Suprapubic skin (tissue), 4 donors: ENCODE data around the gene CD160. TPM values are rescaled to one million over a fixed set of nuclear protein-coding genes. Genes with fewer than 3 reads are reported as not detected.
"Not testable (repeated sequence)": the region's sequence is repeated elsewhere in the genome, so short reads cannot be mapped to it uniquely, and the experiment has no call there.

ENCODE experiments used
- DNase-seq, 2 donors: peaks; one replicate each; pipeline ENCODE4 v3.0.0-alpha.2; 2019; ENCODE audit warnings: low spot score in 2 of 2
- H3K27ac ChIP-seq: fragments of 200-600 bp; sonication (generic); one replicate; pipeline ENCODE4 v1.5.1; 2019
- H3K27me3 ChIP-seq: fragments of 200-600 bp; sonication (generic); one replicate; pipeline ENCODE4 v1.5.1; 2019
- H3K36me3 ChIP-seq: fragments of 200-600 bp; sonication (generic); one replicate; pipeline ENCODE4 v1.5.1; 2019
- H3K4me1 ChIP-seq: fragments of 200-600 bp; sonication (generic); one replicate; pipeline ENCODE4 v1.5.1; 2019
- H3K4me3 ChIP-seq: fragments of 200-600 bp; sonication (generic); one replicate; pipeline ENCODE4 v1.5.1; 2019; ENCODE audit warnings: mild to moderate bottlenecking
- H3K9me3 ChIP-seq: fragments of 200-600 bp; sonication (generic); one replicate; pipeline ENCODE4 v1.5.1; 2019
- EP300 ChIP-seq: sonication (generic); formaldehyde crosslinking; IDR thresholded peaks from one replicate; pipeline ENCODE4 v1.6.1; 2017; ENCODE audit warnings: antibody characterized with exemption
- POLR2A ChIP-seq, 2 donors: fragments of 450-650 bp; IDR thresholded peaks; one replicate each; pipeline ENCODE4 v1.6.1; 2017; ENCODE audit warnings: antibody characterized with exemption in 2 of 2, mild to moderate bottlenecking in 2 of 2, moderate library complexity in 2 of 2
- POLR2AphosphoS5 ChIP-seq, 3 donors: sonication (generic); formaldehyde crosslinking; IDR thresholded peaks; one replicate each; pipeline ENCODE4 v1.6.1; 2017; ENCODE audit warnings: antibody characterized with exemption in 3 of 3
- WGBS: methylation state at CpG from one replicate; pipeline ENCODE4 v1.1.5; 2018; 5-methylcytosine and 5-hydroxymethylcytosine counted together
- total RNA-seq, 4 donors: library from RNA; depleted of rRNA; stranded (reverse); fragments of >200 nt; gene quantifications; one replicate each; pipeline ENCODE4 v1.1.0, GENCODE V29; 2016
- TF ChIP-seq, protein P1 (sequence below), 2 donors: fragments of 200-600 bp in 1 of 2; fragments of 450-650 bp in 1 of 2; sonication (generic) in 1 of 2; IDR thresholded peaks; one replicate each; pipeline ENCODE4 v1.5.1; 2016 to 2019; ENCODE audit warnings: antibody characterized with exemption in 2 of 2, mild to moderate bottlenecking in 1 of 2, moderate library complexity in 1 of 2

The CD160 gene, protein sequence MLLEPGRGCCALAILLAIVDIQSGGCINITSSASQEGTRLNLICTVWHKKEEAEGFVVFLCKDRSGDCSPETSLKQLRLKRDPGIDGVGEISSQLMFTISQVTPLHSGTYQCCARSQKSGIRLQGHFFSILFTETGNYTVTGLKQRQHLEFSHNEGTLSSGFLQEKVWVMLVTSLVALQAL
- not detected for total RNA-seq

DNA sequence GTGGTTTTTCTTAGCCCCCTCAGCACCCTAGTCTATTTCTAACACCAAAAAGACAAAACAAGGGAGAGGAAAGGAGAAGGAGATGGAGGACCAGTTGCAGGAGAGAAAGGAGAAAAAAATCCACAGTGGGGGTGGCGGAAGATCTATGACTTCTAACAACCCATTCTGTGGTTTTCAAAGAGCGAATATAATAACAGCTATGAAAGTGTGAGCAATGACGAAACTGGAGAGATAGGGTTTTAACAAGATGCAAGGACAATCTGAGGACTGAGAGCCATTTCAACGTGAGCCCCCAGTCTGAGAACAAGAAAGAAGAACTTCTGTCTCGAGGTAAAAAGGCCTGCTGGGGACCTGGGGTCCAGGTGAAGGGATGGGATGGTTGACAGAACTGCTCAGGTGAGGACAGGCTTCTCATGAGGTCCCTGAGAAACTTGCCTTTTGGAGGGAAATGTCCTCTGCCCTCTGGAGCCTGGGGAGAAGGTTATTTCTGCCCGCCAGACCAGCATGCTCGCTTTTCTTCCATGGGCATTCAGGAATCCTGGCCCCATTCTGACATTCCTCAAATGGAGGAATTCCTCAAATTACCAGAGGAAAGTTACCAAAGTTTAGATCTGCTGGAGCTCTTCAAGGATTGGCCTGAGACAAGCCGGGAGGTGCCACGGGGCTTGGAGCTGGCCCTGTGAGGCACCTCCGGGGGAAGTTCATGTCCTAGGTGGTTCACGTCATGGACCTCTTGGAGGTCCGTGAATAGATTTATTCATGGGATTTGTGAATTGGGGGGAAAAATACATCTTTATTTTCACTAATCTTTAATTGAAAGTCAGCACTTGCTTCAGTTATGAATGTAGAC, at the start of gene CD160:
Gene CD160 (plus strand): TSS at position 270 of the 850 bp plus-strand sequence. CDS start 8,829 bp downstream, outside the sequence.
- Histone ChIP-seq H3K4me3 (no peak within 1 kb of the TSS), H3K4me1 (peaks cover 12% of the 10 kb centered on the region), H3K36me3 (no peaks in the 10 kb centered on the region), H3K27me3 (peaks cover 5% of the 10 kb centered on the region), H3K27ac (no peak within 1 kb of the TSS), H3K9me3 (no peaks in the 10 kb centered on the region)
- TF ChIP-seq POLR2A (IDR thresholded peaks at IDR 0.05) (no peak), POLR2AphosphoS5 (IDR thresholded peaks at IDR 0.05) (no peak), EP300 (no peak)
- TF ChIP-seq, protein P1, sequence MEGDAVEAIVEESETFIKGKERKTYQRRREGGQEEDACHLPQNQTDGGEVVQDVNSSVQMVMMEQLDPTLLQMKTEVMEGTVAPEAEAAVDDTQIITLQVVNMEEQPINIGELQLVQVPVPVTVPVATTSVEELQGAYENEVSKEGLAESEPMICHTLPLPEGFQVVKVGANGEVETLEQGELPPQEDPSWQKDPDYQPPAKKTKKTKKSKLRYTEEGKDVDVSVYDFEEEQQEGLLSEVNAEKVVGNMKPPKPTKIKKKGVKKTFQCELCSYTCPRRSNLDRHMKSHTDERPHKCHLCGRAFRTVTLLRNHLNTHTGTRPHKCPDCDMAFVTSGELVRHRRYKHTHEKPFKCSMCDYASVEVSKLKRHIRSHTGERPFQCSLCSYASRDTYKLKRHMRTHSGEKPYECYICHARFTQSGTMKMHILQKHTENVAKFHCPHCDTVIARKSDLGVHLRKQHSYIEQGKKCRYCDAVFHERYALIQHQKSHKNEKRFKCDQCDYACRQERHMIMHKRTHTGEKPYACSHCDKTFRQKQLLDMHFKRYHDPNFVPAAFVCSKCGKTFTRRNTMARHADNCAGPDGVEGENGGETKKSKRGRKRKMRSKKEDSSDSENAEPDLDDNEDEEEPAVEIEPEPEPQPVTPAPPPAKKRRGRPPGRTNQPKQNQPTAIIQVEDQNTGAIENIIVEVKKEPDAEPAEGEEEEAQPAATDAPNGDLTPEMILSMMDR (IDR thresholded peaks at IDR 0.05), result no peak
- WGBS, result 85% methylated on average over 12 of the region's 12 CpGs
- no peak for DNase-seq

DNA sequence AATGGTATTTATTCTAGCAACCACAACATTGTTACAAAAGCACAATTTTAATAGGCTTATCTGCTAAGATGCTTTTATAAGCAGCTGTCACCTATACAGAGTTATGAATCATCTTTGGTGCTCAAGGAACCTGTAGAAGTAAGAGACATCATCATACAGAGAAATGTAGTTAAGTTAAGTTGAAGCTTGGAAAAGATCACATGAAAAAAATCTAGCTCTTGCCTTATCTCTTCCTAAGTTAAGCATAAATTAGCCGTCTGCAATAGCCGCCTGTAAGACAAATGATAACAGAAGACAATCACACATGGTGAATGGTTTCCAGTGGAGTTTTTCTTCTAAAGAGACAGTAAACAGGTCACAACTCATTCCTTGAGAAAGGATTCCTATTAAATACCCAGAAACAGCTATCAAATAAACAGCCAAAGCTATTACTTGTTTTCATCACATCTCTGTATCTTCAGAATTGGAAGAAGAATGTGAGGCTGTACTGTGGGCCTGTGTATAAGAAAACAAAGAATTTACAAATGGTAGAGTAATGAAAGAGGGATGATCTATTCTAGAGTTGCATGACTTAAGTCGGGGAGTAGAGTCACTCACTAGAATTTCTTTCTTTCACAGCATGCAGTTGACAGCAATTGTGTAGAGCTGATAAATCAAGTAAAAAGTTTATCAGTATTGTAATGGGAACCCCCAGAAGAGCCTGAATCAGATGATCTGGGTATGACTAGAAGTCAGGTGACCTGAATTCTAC, 48.1 kb upstream of the CD160 start:
- H3K9me3 ChIP-seq, H3K4me1 ChIP-seq, H3K27ac ChIP-seq, H3K36me3 ChIP-seq, DNase-seq, H3K4me3 ChIP-seq, H3K27me3 ChIP-seq: not testable (repeated sequence)
- WGBS, result 96% methylated on average over 2 of the region's 3 CpGs

DNA sequence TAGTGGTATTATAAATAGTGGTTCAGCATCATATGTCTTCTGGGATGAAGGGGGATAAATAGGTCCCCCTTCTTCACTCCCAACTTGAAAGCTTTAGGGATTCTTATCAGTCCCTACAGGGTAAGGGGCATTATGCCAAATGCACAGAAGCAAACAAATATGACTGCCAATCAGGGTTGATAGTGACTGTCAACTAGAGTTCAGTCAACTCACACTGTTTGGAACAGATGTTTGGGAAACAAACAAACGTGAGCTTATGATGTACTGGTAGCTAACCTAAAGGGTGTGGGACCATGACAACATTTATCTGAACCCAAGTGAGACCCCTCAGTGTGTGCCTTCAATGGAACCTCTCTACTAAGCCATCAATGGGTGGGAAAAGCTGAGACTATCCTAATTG, 46.1 kb upstream of the CD160 start:
- H3K4me1 ChIP-seq, H3K36me3 ChIP-seq, H3K4me3 ChIP-seq, DNase-seq, H3K27ac ChIP-seq, H3K9me3 ChIP-seq, H3K27me3 ChIP-seq: not testable (repeated sequence)
- no CpG with 5 or more reads among the region's 1 CpG for WGBS

DNA sequence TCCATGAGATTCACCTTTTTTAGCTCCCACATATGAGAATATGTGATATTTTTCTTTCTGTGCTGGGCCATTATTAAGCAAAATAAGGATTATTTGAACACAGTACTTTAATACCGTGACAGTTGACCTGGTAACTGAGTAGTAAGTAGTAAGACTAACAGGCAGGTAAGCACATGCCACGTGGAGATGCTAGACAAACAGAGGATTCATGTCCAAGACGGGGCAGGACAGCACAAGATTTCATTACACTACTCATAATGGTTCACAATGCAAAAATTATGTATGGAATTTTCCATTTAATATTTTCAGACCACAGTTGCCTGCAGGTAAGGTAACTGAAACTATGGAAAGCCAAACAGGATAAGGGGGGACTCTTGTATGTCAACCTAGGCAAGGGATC, 34.4 kb upstream of the CD160 start:
- not testable (repeated sequence) for DNase-seq, H3K4me3 ChIP-seq, H3K9me3 ChIP-seq, H3K36me3 ChIP-seq, H3K27ac ChIP-seq, H3K27me3 ChIP-seq, H3K4me1 ChIP-seq
- no CpG with 5 or more reads among the region's 3 CpGs for WGBS

DNA sequence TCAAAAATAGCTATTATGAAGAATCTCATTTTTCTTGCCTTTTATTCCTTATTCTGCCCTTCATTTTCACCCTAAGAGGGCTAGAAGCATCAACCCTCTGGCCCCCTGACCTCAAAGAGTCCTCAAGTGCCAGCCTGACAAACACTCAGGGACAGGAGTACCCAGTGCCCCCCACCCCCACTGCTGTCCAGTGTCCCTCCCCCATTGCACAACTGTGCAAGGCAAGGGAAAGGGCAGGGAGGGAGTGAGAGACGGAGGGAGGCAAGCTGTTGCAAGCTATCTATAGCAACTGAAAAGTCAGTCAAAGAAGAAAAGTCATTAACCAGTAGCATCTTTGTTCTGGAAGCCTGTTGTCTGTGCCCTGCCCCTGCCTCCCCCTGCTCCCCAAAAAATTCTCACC, 33.2 kb upstream of the CD160 start:
- not testable (repeated sequence) for H3K4me3 ChIP-seq, DNase-seq, H3K27me3 ChIP-seq, H3K4me1 ChIP-seq, H3K36me3 ChIP-seq, H3K27ac ChIP-seq, H3K9me3 ChIP-seq
- 71% methylated on average over 1 of the region's 1 CpG for WGBS

DNA sequence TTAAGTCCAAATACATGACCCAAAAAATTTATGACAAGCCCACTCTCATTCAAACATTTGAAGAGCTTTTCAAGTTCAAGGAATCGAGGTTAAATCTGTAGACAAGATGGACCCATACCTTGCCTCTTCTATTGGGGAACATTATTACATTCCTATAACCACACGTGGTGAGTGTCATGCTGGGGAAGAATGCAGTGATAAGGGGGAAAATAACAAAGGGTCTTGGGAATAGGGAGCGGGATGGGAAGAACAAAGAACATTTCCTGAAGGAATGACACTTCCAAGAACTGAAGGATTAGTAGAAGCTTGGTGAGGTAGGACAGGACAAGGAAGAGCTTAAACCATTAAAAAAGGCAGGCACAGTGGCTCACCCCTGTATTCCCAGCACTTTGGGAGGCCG, 31.0 kb upstream of the CD160 start:
- no peaks in the 10 kb centered on the region for H3K36me3 ChIP-seq
- no peak overlapping the region for H3K4me3 ChIP-seq
- DNase-seq, result no peak
- TF ChIP-seq POLR2AphosphoS5 (IDR thresholded peaks at IDR 0.05), result no peak
- TF ChIP-seq, protein P1 (IDR thresholded peaks at IDR 0.05), result no peak
- TF ChIP-seq EP300, result no peak
- TF ChIP-seq POLR2A (IDR thresholded peaks at IDR 0.05), result no peak
- WGBS, result 79% methylated on average over 4 of the region's 4 CpGs
- no peaks in the 10 kb centered on the region for H3K9me3 ChIP-seq
- no peaks in the 10 kb centered on the region for H3K27me3 ChIP-seq
- H3K27ac ChIP-seq, result no peak overlapping the region
- H3K4me1 ChIP-seq, result peaks cover 7% of the 10 kb centered on the region

DNA sequence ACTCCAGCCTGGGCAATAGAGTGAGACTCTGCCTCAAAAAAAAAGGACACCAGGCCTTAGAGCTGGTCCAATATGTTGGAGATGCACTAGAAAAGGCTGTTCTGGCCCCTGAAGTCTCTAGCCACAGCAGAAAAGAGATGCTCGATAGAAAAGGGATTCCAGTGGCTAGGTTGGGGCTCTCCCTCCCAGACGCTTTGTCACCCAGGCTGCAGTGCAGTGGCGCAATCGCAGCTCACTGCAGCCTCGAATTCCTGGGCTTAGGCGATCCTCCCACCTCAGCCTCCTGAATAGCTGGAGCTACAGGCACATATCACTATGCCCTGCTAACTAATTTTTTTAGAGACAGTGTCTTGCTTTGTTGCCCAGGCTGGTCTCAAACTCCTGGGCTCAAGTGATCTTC, 30.4 kb upstream of the CD160 start:
- TF ChIP-seq POLR2A (IDR thresholded peaks at IDR 0.05) (no peak), POLR2AphosphoS5 (IDR thresholded peaks at IDR 0.05) (no peak), EP300 (no peak)
- TF ChIP-seq, protein P1 (IDR thresholded peaks at IDR 0.05), result no peak
- DNase-seq, result no peak
- Histone ChIP-seq H3K9me3 (no peaks in the 10 kb centered on the region), H3K4me1 (peaks cover 7% of the 10 kb centered on the region), H3K36me3 (no peaks in the 10 kb centered on the region), H3K27me3 (no peaks in the 10 kb centered on the region), H3K4me3 (no peak overlapping the region), H3K27ac (no peak overlapping the region)
- WGBS, result 92% methylated on average over 5 of the region's 6 CpGs
